Astrocyte (in vitro differentiated cells and primary cell): ENCODE data around the gene BANF2.

Experiments used
- CTCF ChIP-seq: IDR thresholded peaks from 2 replicates; pipeline ENCODE4 v1.5.1; 2011; ENCODE audit warnings: low read depth, mild to moderate bottlenecking, inconsistent platforms, low read length, moderate library complexity; ENCODE audit not compliant: insufficient read depth
- EZH2 ChIP-seq: IDR thresholded peaks from 2 replicates; pipeline ENCODE4 v1.6.1; 2012; ENCODE audit warnings: mild to moderate bottlenecking, low read length, inconsistent platforms; ENCODE audit not compliant: insufficient read depth

- TF ChIP-seq CTCF (no peak), EZH2 (no peak)
Measured at GRCh38 chr20:17711267-17711627, 11.5 kb downstream of the BANF2 start.
